Nephron progenitor cell (in vitro differentiated cells): ENCODE results near the gene CPNE1.
"Not testable (repeated sequence)": the region's sequence is repeated elsewhere in the genome, so short reads cannot be mapped to it uniquely, and the experiment has no call there.

ENCODE experiments used
- DNase-seq: peaks from one replicate; pipeline ENCODE4 v3.0.0; 2021
- H3K27ac Mint-ChIP-seq: 2 replicates; pipeline ENCODE4 v1.8.0; 2021; ENCODE audit warnings: mild to moderate bottlenecking, moderate library complexity, mixed read lengths
- H3K27me3 Mint-ChIP-seq: 2 replicates; pipeline ENCODE4 v1.8.0; 2021; ENCODE audit warnings: mild to moderate bottlenecking, low read depth, mixed read lengths; ENCODE audit not compliant: poor library complexity
- H3K36me3 Mint-ChIP-seq: 2 replicates; pipeline ENCODE4 v1.8.0; 2021; ENCODE audit warnings: low read depth, mixed read lengths
- H3K4me1 Mint-ChIP-seq: 2 replicates; pipeline ENCODE4 v1.8.0; 2021; ENCODE audit warnings: mixed read lengths
- H3K4me3 Mint-ChIP-seq: 2 replicates; pipeline ENCODE4 v1.8.0; 2021; ENCODE audit warnings: mild to moderate bottlenecking, moderate library complexity, mixed read lengths
- H3K9me3 Mint-ChIP-seq: 2 replicates; pipeline ENCODE4 v1.8.0; 2021; ENCODE audit warnings: mild to moderate bottlenecking, moderate library complexity, mixed read lengths
- TF ChIP-seq, protein P1 (sequence below): fragments of 200-600 bp; sonication (generic); IDR thresholded peaks from 2 replicates; pipeline ENCODE4 v1.5.0; 2021; ENCODE audit warnings: antibody characterized with exemption

CPNE1 gene

GRCh38 chr20:35709259-35709658, 44.6 kb upstream of the CPNE1 start:
- Mint-ChIP-seq H3K27me3 (no peaks in the 10 kb centered on the region), H3K4me3 (no peak overlapping the region), H3K4me1 (no peaks in the 10 kb centered on the region), H3K9me3 (no peaks in the 10 kb centered on the region), H3K36me3 (peaks cover 70% of the 10 kb centered on the region), H3K27ac (peak overlapping the region; percentile 4)
- TF ChIP-seq, protein P1, sequence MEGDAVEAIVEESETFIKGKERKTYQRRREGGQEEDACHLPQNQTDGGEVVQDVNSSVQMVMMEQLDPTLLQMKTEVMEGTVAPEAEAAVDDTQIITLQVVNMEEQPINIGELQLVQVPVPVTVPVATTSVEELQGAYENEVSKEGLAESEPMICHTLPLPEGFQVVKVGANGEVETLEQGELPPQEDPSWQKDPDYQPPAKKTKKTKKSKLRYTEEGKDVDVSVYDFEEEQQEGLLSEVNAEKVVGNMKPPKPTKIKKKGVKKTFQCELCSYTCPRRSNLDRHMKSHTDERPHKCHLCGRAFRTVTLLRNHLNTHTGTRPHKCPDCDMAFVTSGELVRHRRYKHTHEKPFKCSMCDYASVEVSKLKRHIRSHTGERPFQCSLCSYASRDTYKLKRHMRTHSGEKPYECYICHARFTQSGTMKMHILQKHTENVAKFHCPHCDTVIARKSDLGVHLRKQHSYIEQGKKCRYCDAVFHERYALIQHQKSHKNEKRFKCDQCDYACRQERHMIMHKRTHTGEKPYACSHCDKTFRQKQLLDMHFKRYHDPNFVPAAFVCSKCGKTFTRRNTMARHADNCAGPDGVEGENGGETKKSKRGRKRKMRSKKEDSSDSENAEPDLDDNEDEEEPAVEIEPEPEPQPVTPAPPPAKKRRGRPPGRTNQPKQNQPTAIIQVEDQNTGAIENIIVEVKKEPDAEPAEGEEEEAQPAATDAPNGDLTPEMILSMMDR = no peak
- no peak for DNase-seq

GRCh38 chr20:35708502-35708901, 43.8 kb upstream of the CPNE1 start:
- TF ChIP-seq, protein P1 = no peak
- DNase-seq = no peak
- no peaks in the 10 kb centered on the region for H3K9me3 Mint-ChIP-seq
- no peak overlapping the region for H3K4me3 Mint-ChIP-seq
- H3K27ac Mint-ChIP-seq = no peak overlapping the region
- H3K36me3 Mint-ChIP-seq = peaks cover 70% of the 10 kb centered on the region
- H3K4me1 Mint-ChIP-seq = no peaks in the 10 kb centered on the region
- H3K27me3 Mint-ChIP-seq = no peaks in the 10 kb centered on the region

- not testable (repeated sequence) for H3K27me3 Mint-ChIP-seq, DNase-seq, H3K4me1 Mint-ChIP-seq, H3K4me3 Mint-ChIP-seq, H3K9me3 Mint-ChIP-seq
- Mint-ChIP-seq H3K36me3 (peaks cover 70% of the 10 kb centered on the region), H3K27ac (peak overlapping the region; percentile 59)
These were observed 42.2 kb upstream of the CPNE1 start for GRCh38 chr20:35706591-35707529.

DNA sequence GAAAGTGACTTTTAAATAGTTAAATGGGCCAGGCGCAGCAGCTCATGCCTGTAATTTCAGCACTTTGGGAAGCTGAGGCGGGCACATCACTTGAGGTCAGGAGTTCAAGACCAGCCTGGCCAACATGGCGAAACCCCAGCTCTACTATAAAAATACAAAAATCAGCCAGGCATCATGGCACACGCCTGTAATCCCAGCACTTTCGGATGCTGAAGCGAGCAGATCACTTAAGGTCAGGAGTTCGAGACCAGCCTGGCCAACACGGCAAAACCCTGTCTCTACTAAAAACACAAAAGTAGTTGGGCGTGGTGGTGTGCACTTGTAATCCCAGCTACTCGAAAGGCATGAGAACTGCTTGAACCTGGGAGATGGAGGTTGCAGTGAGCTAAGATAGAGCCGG, 41.2 kb upstream of the CPNE1 start:
- peaks cover 60% of the 10 kb centered on the region for H3K36me3 Mint-ChIP-seq
- not testable (repeated sequence) for H3K4me1 Mint-ChIP-seq, H3K27ac Mint-ChIP-seq, H3K9me3 Mint-ChIP-seq, H3K27me3 Mint-ChIP-seq, H3K4me3 Mint-ChIP-seq, DNase-seq

DNA sequence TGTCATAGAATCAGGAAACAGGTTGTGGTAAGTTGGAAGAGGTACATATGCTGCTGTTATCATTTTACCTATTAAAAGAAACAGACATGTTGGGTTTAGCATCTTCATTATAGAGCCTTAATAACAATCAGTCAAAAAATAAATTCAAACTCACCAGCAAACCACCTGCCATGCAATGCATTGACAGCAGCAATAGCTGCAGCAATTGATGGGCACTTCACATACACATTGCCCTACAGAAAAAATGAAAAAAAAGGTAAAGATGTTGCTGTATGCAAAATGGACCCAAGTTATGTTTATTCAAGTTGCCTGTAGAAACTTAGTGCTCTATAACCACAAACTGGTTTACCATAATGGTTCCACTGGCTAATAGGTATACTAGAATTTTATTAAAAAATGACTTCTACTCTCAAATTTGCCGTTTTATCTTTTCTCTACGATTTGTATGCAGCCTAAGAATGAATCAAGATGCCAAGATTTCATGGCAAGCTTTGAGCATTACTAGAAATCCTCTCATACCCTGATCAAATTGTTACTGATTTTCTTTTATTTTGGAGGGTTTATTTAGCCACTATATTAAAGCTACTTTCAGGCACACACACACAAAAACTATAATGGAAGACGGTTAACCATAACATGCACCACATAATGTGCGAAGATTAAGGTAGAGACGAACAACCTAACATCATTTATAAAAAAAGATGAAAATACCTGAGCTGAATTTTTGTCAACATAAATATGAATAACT, 40.0 kb upstream of the CPNE1 start:
- Mint-ChIP-seq H3K4me3 (no peak overlapping the region), H3K4me1 (peaks cover 14% of the 10 kb centered on the region), H3K36me3 (peaks cover 55% of the 10 kb centered on the region), H3K9me3 (no peaks in the 10 kb centered on the region), H3K27me3 (no peaks in the 10 kb centered on the region), H3K27ac (peak overlapping the region; percentile 29)
- TF ChIP-seq, protein P1 = no peak
- no peak for DNase-seq

DNA sequence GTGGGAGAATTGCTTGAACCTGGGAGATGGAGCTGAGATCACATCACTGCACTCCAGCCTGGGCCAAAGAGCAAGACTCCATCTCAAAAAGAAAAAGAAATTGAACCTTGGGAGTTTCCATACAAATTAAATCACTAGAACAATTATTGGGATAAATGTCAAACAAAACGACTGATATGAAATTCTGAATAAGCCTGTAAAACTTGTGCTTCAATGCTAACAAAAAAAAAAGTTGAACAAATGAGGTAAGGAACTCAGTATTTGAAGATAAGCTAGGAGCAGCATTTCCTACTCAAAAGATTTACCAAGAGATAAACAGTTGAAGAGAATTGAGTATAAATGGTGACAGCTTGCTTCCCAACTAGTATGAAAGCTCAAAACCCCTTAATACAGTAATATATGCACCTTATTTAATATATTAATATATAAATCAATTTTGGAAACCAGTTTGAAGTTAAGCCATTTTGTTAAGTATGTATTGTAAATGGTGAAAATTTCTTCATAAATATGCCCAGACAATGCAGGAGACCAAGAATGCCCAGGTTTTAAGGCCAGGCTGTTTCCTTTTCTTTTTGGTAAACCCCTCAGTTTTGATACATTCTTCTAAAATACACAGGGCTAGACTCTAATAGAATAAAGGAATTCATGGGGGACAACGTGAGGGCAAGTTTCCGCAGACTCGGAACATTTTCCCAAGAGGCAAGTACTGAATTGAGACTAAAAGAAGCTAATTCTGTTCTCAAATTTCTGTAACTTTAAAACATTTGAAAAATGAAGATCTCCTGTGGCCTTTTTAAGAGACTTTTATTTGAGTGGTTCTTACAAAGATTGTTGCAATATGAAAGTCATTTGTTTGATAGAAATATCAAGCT, 38.4 kb upstream of the CPNE1 start:
- Mint-ChIP-seq H3K4me3 (no peak overlapping the region), H3K9me3 (no peaks in the 10 kb centered on the region), H3K27me3 (no peaks in the 10 kb centered on the region), H3K4me1 (peaks cover 23% of the 10 kb centered on the region), H3K36me3 (peaks cover 45% of the 10 kb centered on the region), H3K27ac (peak overlapping the region; percentile 94)
- TF ChIP-seq, protein P1 = no peak
- no peak for DNase-seq
